OCI-LY3 (cell line): ENCODE data around the gene FXYD2.

Source experiments
- EZH2phosphoT487 ChIP-seq: fragments of 200-600 bp; shearing (Covaris generic); IDR thresholded peaks from 2 replicates; pipeline ENCODE4 v1.6.1; 2018; ENCODE audit warnings: antibody characterized with exemption, mixed run types, low read depth
- TF ChIP-seq, protein P1 (sequence below): fragments of 200-600, 300-600 bp; sonication (generic); IDR thresholded peaks from 2 replicates; pipeline ENCODE4 v1.5.1; 2014; ENCODE audit warnings: antibody characterized with exemption, low read length, low read depth

DNA sequence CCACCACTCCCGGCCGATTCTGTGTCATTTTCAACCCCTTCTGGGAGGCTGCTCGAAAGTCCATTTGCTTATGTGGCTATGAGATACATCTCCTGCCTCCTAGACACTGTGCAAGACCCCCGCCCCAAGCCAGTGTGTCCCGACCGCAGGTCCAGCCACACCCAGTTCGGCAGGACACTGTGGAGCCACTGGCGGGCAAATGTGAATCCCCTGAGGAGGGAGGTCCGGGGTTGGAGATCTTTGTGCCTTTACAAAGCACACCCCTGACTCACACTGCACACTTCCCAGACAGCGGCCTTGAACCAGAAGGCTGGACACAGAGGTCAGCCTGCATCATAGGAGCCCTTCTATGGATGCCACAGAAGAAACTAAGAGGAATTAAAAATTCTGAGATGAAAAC, 34.5 kb upstream of the FXYD2 start:
- TF ChIP-seq, protein P1, sequence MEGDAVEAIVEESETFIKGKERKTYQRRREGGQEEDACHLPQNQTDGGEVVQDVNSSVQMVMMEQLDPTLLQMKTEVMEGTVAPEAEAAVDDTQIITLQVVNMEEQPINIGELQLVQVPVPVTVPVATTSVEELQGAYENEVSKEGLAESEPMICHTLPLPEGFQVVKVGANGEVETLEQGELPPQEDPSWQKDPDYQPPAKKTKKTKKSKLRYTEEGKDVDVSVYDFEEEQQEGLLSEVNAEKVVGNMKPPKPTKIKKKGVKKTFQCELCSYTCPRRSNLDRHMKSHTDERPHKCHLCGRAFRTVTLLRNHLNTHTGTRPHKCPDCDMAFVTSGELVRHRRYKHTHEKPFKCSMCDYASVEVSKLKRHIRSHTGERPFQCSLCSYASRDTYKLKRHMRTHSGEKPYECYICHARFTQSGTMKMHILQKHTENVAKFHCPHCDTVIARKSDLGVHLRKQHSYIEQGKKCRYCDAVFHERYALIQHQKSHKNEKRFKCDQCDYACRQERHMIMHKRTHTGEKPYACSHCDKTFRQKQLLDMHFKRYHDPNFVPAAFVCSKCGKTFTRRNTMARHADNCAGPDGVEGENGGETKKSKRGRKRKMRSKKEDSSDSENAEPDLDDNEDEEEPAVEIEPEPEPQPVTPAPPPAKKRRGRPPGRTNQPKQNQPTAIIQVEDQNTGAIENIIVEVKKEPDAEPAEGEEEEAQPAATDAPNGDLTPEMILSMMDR, result no peak
- TF ChIP-seq EZH2phosphoT487, result no peak
